Lower leg skin (tissue), 3 donors: ENCODE measurements around the gene SPINT4.

Experiments
- CTCF ChIP-seq, 3 donors: fragments of 450-650 bp; IDR thresholded peaks; one replicate each; pipeline ENCODE4 v1.5.1; 2016; ENCODE audit warnings: antibody characterized with exemption in 3 of 3, mild to moderate bottlenecking in 3 of 3, moderate library complexity in 2 of 3
- POLR2A ChIP-seq, 2 donors: fragments of 450-650 bp; IDR thresholded peaks; one replicate each; pipeline ENCODE4 v1.6.1; 2016 to 2017; ENCODE audit warnings: antibody characterized with exemption in 2 of 2, mild to moderate bottlenecking in 1 of 2, moderate library complexity in 1 of 2

- TF ChIP-seq CTCF (IDR thresholded peaks at IDR 0.05): no peak
- TF ChIP-seq POLR2A (IDR thresholded peaks at IDR 0.05): no peak
Measured at GRCh38 chr20:45735552-45735951, 13.4 kb downstream of the SPINT4 start.
